LNCaP clone FGC (cell line): ENCODE data around the gene COL6A5.

Source experiments
- DNase-seq: peaks from one replicate; pipeline ENCODE4 v3.0.0-alpha.2; 2011; ENCODE audit warnings: low read depth
- H3K4me3 ChIP-seq: 2 replicates; pipeline ENCODE4 v1.5.1; 2011; ENCODE audit warnings: mild to moderate bottlenecking, low read depth, low read length, control low read depth
- TF ChIP-seq, protein P1 (sequence below): IDR thresholded peaks from 2 replicates; pipeline ENCODE4 v1.5.1; 2012; ENCODE audit warnings: mild to moderate bottlenecking; ENCODE audit not compliant: control insufficient read depth, insufficient read depth; ENCODE audit errors: extremely low read depth

The COL6A5 gene

GRCh38 chr3:130374908-130375307, 29.4 kb downstream of the COL6A5 start:
- TF ChIP-seq, protein P1, sequence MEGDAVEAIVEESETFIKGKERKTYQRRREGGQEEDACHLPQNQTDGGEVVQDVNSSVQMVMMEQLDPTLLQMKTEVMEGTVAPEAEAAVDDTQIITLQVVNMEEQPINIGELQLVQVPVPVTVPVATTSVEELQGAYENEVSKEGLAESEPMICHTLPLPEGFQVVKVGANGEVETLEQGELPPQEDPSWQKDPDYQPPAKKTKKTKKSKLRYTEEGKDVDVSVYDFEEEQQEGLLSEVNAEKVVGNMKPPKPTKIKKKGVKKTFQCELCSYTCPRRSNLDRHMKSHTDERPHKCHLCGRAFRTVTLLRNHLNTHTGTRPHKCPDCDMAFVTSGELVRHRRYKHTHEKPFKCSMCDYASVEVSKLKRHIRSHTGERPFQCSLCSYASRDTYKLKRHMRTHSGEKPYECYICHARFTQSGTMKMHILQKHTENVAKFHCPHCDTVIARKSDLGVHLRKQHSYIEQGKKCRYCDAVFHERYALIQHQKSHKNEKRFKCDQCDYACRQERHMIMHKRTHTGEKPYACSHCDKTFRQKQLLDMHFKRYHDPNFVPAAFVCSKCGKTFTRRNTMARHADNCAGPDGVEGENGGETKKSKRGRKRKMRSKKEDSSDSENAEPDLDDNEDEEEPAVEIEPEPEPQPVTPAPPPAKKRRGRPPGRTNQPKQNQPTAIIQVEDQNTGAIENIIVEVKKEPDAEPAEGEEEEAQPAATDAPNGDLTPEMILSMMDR: no peak
- H3K4me3 ChIP-seq: no peak overlapping the region
- no peak for DNase-seq

DNA sequence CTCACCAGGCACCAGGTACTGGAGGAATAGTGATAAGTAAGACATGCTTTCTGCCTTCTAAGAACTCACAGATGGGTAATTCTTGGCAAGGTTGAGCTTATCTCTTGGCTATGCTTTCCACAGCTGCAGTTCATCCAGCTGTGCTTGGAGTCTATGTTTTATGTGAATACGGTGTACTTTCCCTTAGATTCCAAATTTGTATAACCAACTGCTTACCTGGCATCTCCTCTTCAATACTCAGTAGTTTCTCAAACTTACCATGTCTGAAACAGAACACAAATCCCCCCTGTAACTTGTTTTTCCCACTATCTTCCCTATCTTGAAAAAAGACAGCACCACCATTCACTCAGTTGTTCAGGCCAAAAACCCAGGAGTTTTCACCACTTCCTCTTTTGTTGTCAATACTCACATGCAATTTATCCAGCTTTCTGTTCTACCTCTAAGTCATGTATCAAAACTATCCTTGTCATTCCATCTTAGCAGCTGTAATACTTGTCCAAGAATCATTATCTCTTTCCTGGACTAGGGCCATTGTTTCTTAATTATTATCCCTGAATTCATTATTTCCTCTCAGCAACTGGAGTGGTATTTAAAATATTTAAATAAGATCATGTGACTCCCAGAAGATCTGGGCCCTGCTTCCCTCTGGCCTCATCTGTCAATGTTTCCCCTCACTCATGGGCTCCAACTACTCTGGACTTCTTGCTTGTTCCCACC, 32.6 kb downstream of the COL6A5 start:
- TF ChIP-seq, protein P1: no peak
- DNase-seq: no peak
- H3K4me3 ChIP-seq: no peak overlapping the region

GRCh38 chr3:130378677-130379191, 33.3 kb downstream of the COL6A5 start:
- DNase-seq: no peak
- TF ChIP-seq, protein P1: no peak
- no peak overlapping the region for H3K4me3 ChIP-seq

GRCh38 chr3:130379274-130379673, 33.8 kb downstream of the COL6A5 start:
- H3K4me3 ChIP-seq: no peak overlapping the region
- TF ChIP-seq, protein P1: no peak
- no peak for DNase-seq

DNA sequence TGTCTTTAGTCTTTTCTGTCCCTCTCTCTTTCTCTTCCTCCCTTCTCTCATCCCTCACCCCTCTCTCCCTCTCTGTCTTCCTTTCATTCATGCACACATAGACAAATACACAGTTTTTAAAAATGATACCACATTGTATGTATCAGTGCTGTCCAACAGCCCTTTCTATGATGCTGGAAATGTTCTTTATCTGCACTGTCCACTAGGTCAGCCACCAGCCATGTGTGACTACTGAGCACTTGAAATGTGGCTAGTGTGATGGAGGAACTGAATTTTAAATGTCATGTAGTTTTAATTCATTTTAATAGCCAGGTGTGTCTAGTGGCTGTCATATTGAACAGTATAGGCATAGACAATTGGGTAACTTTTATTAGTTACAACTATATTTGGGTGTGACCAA, 34.9 kb downstream of the COL6A5 start:
- TF ChIP-seq, protein P1: no peak
- no peak for DNase-seq
- no peak overlapping the region for H3K4me3 ChIP-seq

- TF ChIP-seq, protein P1: no peak
- no peak for DNase-seq
- no peak overlapping the region for H3K4me3 ChIP-seq
These were observed 38.0 kb downstream of the COL6A5 start for GRCh38 chr3:130383424-130383823.

- H3K4me3 ChIP-seq: no peak overlapping the region
- DNase-seq: no peak
- TF ChIP-seq, protein P1: no peak
These were observed 39.1 kb downstream of the COL6A5 start for GRCh38 chr3:130384476-130385025.
